ENCODE results near the gene CDSN.

- TF ChIP-seq CTCF (conservative IDR thresholded peaks at IDR 0.05; ENCODE audit: low read depth, low read length) (no peak), POLR2A (IDR thresholded peaks at IDR 0.05; ENCODE audit: low read depth, low read length) (no peak)
Observed at GRCh38 chr6:31157513-31158139, 37.4 kb upstream of the CDSN start, which contains the start of gene CCHCR1.
